SIG-M5 treated with dmso at 0.1 percent for 504 hours (cell line): ENCODE results near the gene SEMA4D.
A peak's percentile ranks its signal among the peaks of the same experiment; 100 is the strongest.

Experiments
- DNase-seq: peaks from one replicate; lab custom pipeline; 2025; ENCODE audit not compliant: unreplicated experiment; lab: John Stamatoyannopoulos, UW

The SEMA4D gene

DNA sequence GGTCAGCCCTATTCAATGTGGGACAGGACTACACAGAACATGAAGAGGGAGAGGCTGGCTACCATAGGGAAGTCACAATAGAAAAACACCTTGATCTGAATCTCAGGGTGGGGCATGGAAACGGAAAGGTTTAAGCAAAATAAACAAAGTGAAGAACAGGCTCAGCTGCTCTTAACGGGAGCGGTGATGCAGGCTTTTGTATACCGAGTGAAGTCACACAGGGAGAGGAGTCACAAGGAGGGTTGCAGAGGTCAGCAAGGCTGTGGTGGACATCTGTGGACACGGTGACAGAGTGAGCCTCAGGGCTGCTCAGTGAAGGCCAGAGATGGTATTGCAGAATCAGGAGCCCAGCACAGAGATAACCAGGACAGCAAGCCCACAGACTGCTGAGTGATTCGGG is 30.6 kb upstream of the SEMA4D start:
- peak; percentile 65 for DNase-seq

DNA sequence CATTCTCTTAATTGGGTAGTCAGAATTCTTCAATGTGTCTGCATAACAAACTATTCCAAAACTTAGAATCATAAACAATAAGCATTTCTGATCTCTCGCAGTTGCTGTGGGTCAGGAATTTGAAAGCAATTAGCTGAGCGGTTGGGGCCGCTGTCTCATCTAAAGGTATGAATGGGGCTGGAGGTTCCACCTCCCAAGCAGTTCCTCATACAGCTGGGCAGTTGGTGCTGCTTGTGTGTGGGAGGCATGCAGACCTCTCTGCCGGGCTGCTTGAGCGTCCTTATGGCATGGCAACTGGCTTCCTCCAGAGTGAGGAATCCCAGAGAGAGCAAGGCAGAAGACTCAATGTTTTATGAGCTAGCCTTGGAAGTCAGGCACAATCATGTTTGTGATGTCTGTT is 30.2 kb upstream of the SEMA4D start:
- no peak for DNase-seq

DNA sequence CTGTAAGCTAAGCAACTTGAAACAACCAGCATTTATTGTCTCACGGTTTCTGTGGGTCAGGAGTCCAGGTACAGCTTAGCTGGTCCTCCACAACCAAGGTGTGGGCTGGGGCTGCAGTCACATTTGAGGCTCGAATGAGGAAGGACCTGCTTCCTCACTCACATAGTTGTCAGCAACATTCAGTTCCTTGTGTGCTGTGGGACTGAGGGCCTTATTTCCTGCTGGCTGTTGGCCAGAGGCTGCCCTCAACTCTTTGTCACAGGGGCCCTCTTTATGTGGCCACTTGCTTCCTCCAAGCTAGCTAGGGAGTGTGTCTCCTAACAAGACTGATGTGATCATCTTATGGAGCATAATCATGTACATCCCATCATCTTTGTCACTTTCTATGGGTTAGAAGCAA is 29.2 kb upstream of the SEMA4D start:
- DNase-seq, result peak; percentile 72

DNA sequence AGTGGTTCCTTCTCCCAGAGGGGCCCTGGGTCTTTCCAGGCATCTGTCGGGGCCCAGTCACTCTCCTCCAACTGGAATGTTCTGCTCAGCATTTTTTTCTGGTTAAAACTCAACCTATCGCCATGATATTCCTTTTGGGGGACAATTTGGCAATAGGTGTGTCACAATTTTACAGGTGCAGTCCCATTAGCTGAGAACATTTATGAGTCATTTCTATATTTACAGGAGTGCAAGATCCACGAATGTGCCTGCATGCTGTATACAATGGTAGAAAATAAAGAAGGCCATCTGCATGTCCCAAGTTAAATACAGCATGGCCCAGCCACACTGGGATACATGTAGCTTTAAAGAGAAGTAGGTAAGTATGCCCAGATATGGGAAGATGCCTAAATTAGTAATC is 28.8 kb upstream of the SEMA4D start:
- DNase-seq, result no peak

DNA sequence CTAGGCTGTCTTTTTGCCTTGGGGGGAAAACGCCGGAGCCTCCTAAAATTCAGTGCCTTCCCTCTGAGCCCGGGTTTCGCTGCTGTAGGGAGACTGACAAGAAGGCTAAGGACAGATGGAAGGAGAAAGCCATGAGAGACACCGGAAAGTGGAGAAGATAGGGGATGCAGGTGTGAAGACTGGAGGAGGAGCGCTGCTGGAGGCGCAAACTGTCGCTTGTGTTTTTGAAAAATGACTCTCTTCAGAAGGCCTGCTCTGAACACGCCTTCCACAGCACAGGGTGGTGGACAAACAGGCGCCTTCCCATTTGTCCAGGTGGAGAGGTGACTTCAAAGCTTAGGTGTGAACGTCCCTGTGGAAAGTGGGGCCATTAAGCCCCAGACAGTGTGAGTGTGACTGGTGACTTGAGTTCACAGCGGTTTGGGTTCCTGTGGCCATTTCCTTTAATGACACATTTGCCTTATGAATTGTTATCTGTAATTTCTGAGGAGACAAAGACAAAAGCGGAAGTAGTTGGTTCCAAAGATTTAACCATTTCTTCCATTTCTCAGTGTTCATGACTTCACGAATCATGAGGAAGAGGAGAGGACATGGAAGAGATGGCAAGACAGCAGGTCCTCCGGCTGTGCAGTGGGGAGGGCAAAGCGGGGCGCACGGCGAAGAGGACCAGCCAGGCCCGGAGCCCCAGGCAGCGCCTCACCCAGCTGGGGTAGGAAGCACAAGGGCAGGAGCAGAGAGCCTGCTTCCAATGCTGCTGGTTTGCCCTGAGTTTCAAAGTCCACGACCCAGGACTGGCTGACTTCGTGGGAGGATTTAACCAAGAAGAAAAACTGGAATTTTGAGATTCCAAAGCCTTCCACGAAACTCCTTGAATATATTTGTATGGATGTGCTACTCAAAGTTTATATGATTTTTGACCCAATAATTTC is 27.8 kb upstream of the SEMA4D start:
- no peak for DNase-seq

DNA sequence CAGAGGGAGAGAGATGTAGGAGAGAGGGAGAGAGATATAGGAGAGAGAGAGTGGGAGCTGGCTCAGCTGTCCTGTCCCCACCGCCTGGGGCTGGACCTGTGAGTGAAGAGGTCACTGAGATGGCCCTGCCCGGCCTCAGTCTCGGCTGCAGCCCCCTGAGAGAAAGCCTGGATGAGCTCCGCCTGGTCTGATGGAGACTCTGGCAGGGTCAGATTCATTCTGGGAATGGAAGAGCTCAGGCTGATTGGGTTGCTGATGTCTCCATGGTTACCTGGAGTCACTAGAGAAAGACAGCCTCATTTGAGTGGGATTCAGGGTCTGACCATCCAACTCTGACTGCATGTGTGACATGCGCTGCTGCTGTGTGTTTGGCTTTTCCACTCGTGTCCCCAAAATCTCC is 27.1 kb upstream of the SEMA4D start:
- DNase-seq, result no peak

DNA sequence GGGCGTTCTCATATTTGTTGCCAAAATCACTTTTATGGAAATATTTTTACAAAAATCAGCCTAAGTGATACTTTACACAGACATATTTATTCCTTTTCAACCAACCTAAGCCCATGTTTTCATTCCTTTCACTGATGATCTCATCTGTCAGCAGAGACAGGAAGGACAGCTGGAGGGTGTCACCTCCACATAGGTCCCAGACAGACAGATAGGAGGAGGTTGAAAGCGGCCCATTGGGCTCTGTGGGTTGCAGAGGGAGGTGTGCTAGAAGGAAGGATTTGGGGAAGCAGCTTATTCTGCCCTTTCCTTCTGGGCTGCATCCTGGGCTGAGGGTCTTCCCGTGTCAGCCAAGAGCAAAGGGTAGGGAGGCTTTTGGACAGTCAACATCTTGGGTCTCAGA is 26.0 kb upstream of the SEMA4D start:
- DNase-seq, result no peak

DNA sequence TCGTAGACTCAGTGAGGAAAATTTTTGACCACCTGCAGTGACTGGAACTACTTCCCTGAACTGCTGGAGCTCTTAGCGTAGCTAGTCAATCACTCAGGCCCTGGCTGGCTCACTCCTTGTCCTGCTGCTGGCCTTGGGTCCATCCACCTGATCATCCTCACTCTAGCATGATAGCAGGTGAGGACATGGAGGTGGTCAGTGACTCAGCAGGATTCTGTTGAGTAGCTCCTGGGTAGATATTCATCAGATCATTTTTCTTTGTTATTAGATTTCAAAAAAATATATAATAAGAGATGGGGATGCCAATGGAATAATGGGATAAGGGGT is 25.0 kb upstream of the SEMA4D start:
- DNase-seq, result no peak

DNA sequence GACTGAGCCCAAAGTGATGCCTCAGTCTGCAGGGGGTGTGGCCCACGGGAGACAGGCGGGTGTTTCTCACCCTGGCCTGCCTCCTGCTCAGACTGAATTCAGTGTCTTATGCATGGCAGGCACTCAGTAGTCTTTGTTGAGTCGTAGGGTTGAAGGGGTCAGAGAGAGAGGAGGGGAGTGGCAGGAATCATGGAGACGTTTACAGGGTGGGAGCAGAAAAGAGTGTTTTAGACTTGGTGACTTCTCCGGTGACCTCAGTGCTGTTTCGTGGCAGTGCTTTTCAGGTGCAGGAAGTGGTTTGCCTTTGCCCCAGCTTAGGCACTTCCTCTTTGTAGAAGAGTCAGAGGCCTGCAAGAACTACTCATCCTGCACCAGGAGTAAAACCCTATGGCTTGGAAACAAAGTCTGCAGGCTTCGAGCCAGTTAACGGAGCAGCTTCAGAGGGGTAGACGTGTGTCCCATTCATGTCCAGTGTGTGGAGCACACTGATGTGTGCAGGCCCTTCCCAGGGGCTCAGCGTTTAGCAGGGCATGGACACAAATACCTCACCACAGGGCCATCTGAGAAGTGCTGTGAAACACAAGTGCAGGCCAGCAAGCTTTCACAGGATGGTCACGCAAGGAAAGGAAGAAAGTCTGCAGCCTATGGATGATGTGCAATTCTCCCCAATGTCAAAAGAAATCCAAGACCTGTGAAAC is 24.5 kb upstream of the SEMA4D start:
- DNase-seq, result peak; percentile 93

DNA sequence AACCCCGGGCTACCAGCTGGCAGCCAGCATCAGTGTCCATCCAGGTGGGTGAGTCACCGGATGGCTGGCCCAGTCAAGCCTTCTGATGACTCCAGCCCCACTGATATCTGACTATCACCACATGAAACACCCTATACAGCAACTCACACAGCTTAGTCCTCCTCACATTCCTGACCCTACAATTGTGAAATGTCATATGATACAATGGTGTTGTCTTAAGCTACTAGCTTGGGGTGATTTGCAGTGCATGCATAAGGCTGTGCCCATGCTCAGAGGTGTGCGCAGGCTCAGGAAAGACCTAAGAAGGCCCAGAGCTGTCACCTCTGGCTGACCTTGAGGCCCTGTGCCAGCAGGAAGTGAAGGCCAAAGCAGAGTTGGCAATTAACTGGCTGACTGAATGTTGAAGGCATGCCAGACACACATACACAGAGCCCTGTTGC is 21.5 kb upstream of the SEMA4D start:
- DNase-seq, result no peak

DNA sequence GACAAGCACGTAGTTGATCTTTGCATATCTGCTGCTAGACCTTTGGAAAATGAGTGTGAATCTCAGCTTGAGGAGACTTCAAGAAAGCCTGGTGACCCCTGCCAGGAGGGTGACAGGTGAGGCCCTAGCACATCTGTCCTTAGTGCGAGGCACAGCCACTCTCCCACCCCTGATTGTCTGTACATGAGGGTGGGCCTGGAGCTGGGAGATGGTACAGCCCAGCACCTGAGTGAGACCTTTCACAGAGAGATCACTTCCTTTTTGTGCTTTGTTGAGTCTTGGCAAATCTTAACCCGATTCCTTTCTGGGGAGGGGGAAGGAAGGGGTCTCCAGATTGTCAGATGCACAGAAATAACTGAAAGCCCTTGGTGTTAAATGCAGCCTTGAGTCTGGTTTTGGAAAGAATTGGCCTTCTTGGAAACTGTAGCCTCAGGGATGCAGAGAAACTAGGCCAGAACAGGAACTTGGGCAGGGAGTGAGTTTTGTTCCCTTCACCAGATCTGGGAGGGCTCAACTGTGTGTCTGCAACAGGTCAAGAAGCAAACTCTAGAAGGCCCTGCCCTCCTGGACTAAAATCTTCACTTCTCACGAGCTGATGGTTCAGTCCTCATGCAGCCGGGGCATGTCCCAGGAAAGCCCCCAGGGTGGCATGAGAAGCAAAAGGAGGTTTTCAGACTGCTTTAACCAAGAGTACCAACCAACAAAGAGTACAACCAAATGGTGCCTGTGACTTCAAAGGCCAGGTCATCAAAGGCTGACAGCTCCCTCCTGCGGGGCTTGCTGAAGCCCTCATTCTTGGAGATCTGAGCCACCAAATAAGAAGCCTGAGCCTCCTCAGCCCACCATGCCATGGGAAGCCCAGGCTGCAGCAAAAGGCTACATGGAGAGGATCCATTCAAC is 20.8 kb upstream of the SEMA4D start:
- DNase-seq, result peak; percentile 8

DNA sequence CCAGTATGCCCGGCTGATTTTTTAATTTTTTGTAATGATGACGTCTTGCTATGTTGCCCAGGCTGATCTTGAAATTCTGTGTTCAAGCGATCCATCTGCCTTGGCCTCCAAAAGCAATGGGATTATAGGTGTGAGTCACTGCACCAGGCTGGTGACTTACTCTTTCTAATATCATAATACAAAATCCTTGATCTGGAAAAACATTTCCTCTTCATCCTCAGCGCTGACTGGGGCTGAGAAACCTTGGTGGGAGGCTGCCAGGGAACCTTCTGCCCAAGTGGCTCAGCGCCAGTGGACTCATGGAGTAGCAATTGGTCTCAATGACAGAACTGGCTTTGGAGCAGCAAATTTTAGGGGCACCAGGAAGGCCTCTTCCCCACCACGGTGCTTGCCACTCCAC is 17.5 kb upstream of the SEMA4D start:
- DNase-seq, result no peak

DNA sequence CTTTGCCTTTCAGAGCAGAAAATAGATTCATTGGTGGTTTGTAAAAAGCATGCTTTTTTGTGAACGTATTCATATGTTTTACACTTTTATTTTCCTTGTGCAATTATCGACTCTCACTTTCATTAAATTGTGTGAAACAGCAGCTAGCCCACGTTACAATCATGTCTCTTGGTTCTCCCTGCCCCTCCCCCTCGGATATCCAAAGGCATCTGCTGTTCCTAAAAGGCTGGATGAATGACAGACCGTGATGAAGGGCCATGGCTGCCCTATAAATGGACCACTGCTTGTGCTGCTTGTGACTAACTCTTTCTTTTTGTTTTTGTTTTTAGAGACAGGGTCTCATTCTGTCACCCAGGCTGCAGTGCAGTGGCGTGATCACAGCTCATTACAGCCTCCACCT is 17.0 kb upstream of the SEMA4D start:
- no peak for DNase-seq

DNA sequence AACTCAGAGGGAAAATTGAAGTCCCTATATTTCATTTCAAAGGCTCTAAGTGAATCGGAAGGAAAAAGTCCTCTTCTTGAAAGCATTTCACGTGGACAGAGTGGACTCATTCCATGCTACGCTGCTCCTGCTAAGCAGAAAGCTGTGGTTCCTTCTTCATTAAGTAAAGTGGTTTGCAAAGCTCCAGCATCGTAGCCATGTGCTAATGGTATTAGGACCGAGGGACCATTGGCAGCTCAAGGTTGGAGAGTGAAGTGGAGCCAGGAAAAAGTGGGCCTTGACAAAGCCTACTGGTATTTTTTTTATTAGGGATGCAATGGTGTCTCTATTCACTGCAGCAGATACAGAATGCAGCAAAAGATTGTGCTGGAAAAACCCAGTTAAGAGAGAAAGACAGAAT is 16.4 kb upstream of the SEMA4D start:
- no peak for DNase-seq

DNA sequence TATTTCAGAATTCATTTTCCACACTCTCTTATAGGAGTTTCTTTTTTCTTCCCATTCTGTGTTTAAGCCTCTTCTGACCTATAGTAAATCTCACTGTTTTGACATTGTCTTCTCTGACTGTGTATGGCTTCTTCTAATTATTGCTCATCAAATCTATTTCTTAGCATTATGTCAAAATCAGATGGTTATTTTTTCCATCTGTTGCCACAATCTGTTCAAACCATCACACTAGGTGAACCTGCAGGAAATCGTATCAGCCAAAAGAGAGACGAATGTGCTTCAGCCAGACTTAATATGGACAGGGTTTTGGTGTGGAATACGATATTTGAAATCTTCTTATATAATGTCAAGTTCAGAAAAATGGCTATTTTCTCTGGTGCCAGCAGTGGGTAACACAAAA is 15.9 kb upstream of the SEMA4D start:
- no peak for DNase-seq

DNA sequence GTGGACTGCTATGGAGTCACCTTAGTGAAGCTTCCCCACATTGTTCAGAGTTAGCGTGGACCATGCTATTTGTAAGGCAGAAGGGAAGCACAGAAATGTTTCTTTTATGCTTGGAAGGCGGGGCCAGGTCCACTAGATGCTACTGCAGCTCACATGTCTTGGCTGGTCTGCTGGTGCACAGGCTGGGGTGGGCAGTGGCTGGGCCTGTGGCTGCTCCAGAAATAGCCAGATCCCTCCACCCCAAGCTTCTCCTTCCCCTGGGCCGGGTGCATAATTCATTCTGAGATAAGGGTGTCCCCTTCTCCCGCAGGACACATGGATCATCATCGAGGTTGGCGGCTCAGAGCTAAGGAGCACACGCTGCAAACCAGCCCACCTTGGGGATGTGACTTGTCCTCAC is 14.5 kb upstream of the SEMA4D start:
- no peak for DNase-seq

DNA sequence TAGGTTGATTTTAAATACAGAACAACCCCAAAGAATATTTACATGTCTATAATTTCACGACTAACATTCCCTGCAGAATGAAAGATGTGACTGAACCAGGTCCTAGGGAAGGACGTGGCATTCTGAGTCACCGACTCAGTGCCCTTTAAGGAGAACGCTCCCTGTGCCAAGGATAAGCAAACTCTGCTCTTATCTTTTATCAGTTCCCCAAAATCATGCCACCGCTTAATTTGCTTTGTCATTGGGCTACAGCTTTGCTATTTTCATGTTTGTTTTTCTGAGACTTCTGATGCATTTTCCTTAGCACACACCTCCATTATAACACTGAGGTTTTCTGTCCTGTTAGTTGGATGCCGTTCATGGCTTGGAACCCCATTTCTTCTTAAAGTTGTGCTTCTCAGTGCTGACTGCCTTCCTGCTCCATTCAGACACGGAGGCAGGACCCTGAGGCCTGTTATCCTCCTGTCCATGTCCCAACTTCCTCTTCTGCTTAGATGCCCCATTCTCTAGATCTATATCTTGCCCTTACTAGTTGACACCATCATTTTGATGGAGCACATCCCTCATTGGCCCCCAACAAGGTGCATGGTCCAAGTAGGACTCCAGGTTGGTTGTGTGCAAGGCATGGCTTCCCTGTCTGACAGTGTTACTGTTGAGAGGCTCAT is 11.2 kb upstream of the SEMA4D start:
- peak; percentile 33 for DNase-seq

DNA sequence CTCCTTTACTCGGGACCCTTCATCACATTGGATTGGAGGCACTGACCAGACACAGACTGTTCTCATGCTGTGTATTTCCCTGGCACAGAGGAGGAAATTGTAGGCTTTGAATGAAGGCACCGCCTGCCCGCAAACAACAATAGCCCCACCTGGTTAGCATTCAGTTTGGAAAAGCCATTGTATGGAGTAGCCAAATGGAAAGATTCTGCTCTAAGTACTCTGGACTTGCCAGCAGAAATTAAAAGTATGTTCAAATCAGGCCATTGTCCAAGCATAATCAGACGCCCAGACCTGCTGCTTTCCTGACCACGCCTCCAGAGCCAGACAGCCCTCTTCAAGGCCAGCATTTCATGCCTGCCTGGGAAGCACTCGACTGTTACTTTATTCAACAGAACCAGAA is 8.0 kb upstream of the SEMA4D start:
- DNase-seq, result no peak

DNA sequence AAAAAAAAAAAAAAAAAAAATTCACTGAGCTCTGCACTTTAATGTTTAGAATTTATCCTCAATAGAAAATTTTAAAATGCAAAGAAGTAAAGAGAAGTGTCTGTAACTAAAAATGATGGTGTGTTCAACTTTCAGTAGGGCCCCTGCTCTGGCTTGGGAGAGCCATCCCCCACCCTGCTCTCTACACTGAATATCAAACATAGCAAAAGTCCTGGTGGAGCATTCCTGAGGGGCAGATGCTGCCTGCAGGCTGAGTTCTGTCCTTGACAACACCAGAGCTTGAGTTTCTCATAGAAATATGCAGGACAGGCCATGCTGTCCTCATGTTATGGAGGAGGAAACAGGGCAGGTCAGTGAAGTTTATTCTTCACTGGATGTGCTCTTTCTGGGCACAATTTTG is 7.1 kb upstream of the SEMA4D start:
- DNase-seq, result no peak

DNA sequence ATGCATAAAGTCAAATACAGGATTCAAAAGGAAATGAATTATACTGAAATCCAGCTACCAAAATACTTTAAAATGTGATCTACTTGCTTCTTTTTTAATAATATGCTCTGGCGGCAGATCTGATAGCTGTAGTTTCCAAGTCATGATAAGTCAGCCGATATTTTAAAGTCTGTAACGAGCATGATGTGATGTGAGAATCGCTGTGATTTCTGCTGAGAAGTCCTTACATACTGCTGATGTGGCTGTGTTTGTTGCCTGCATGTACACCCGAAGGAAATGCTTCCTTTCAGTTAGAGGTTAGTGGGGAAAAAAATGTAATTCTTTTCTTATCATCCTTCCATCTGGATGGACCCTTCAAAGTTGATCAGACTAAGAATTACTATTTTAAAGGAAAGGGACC is 4.8 kb upstream of the SEMA4D start:
- no peak for DNase-seq

DNA sequence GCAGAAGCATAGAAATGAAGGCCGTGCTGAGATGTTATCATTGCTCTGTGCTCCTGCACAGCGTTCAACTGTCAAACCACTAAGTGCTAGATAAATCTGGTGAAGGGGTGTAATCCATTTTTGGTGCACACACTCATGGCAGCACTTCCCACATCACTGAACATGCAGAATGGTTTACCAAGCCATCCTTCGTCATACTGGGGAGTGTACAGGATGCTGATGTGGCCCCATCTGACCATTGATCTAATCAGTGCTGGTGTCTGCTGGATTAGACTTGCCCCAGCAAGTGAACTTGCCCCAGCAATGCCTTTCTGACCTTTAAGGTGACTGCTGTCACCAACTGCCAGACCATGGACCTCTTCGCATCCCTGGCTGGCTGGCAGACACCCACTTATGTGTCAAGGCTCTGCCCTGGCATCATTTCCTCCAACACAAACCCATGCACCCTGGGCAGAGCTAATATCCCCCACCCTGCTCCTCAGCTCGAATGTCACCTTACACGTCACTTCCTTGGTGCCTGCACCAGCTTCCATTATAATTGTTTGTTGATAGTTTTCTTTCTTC is 4.2 kb upstream of the SEMA4D start:
- no peak for DNase-seq
